Amygdala (tissue), 56 donors: ENCODE results near the gene UNC5CL.

Experiments used
- DNase-seq, 56 donors: peaks; one replicate each; lab custom pipeline; 2025; lab: John Stamatoyannopoulos, UW

The UNC5CL gene

GRCh38 chr6:41064841-41065240 is 25.8 kb upstream of the UNC5CL start:
- no peak for DNase-seq

GRCh38 chr6:41063884-41064285 is 24.9 kb upstream of the UNC5CL start:
- DNase-seq = no peak

- DNase-seq = no peak
These were observed 23.0 kb upstream of the UNC5CL start for GRCh38 chr6:41062056-41062455.

GRCh38 chr6:41061196-41061726 is 22.2 kb upstream of the UNC5CL start:
- no peak for DNase-seq

GRCh38 chr6:41059556-41059955 is 20.5 kb upstream of the UNC5CL start:
- DNase-seq = no peak

GRCh38 chr6:41058783-41059181 is 19.8 kb upstream of the UNC5CL start:
- no peak for DNase-seq

- no peak for DNase-seq
These were observed 17.9 kb upstream of the UNC5CL start for GRCh38 chr6:41056768-41057490.

- DNase-seq = no peak
These were observed 16.1 kb upstream of the UNC5CL start for GRCh38 chr6:41055149-41055548.

GRCh38 chr6:41054511-41054910 is 15.5 kb upstream of the UNC5CL start:
- DNase-seq = no peak

- no peak for DNase-seq
These were observed 14.0 kb upstream of the UNC5CL start, which contains the start of gene APOBEC2 for GRCh38 chr6:41053041-41053440. TSS of gene APOBEC2 (plus strand) at chr6:41053202. CDS start at chr6:41053348, 146 bp downstream.

GRCh38 chr6:41051873-41052272 is 12.9 kb upstream of the UNC5CL start:
- DNase-seq = no peak

- no peak for DNase-seq
These were observed 11.5 kb upstream of the UNC5CL start for GRCh38 chr6:41050536-41050935.

- no peak for DNase-seq
These were observed 10.9 kb upstream of the UNC5CL start for GRCh38 chr6:41049955-41050354.

- no peak for DNase-seq
These were observed 10.5 kb upstream of the UNC5CL start for GRCh38 chr6:41049521-41049920.

GRCh38 chr6:41047745-41048732 is 9.0 kb upstream of the UNC5CL start:
- no peak for DNase-seq

- DNase-seq = no peak
These were observed 8.3 kb upstream of the UNC5CL start for GRCh38 chr6:41047306-41047705.

- DNase-seq = no peak
These were observed 7.1 kb upstream of the UNC5CL start for GRCh38 chr6:41046084-41046483.

- no peak for DNase-seq
These were observed 6.6 kb upstream of the UNC5CL start for GRCh38 chr6:41045664-41046063.

- no peak for DNase-seq
These were observed 4.1 kb upstream of the UNC5CL start for GRCh38 chr6:41043151-41043550.

GRCh38 chr6:41042226-41043055 is 3.4 kb upstream of the UNC5CL start, which contains the start of gene TSPO2:
TSS of gene TSPO2 (plus strand) at chr6:41042467. CDS start at chr6:41042986, 519 bp downstream.
- DNase-seq = no peak
